Lung (tissue), 12 donors: ENCODE measurements around the gene PPP1R9B. TPM values are rescaled to one million over a fixed set of nuclear protein-coding genes. Genes with fewer than 3 reads are reported as not detected.

ENCODE experiments used
- ATAC-seq: fragments of 200-7000 bp; cut with Tn5 transposase; one replicate; pipeline ENCODE4 v1.9.1; 2020; ENCODE audit warnings: moderate number of reproducible peaks; ENCODE audit not compliant: insufficient read depth, low FRiP score
- DNase-seq, 3 donors: peaks; one replicate each; pipeline ENCODE4 v3.0.0-alpha.2; 2013 to 2017
- H3K27ac ChIP-seq, 2 donors: one replicate each; pipeline ENCODE4 v1.5.1; 2013; ENCODE audit warnings: mild to moderate bottlenecking in 2 of 2, moderate library complexity in 2 of 2, control low read depth in 1 of 2, inconsistent platforms in 1 of 2, low read depth in 1 of 2, low read length in 1 of 2
- H3K27me3 ChIP-seq, 3 donors: one replicate each; pipeline ENCODE4 v1.5.1; 2013; ENCODE audit warnings: low read length in 2 of 3; ENCODE audit not compliant: control insufficient read depth in 3 of 3, insufficient read depth in 3 of 3
- H3K36me3 ChIP-seq, 4 donors: one replicate each; pipeline ENCODE4 v1.5.1; 2013; ENCODE audit warnings: low read length in 4 of 4, mild to moderate bottlenecking in 1 of 4, moderate library complexity in 1 of 4; ENCODE audit not compliant: control insufficient read depth in 4 of 4, insufficient read depth in 4 of 4
- H3K4me1 ChIP-seq, 5 donors: one replicate each; pipeline ENCODE4 v1.5.1; 2013; ENCODE audit warnings: low read length in 5 of 5, mild to moderate bottlenecking in 2 of 5, moderate library complexity in 1 of 5; ENCODE audit not compliant: control insufficient read depth in 5 of 5, insufficient read depth in 5 of 5
- H3K4me3 ChIP-seq: one replicate; pipeline ENCODE4 v1.5.1; 2013; ENCODE audit warnings: mild to moderate bottlenecking, control low read depth, moderate library complexity
- H3K9ac ChIP-seq, 2 donors: one replicate each; pipeline ENCODE4 v1.5.1; 2013; ENCODE audit warnings: low read length in 2 of 2, control low read depth in 1 of 2; ENCODE audit not compliant: insufficient read depth in 1 of 2
- H3K9me3 ChIP-seq, 4 donors: one replicate each; pipeline ENCODE4 v1.5.1; 2013; ENCODE audit warnings: low read length in 3 of 4, mild to moderate bottlenecking in 1 of 4, moderate library complexity in 1 of 4; ENCODE audit not compliant: control insufficient read depth in 4 of 4, insufficient read depth in 3 of 4
- WGBS, 2 donors: extraction: QIAGEN DNeasy Blood & Tissue Kit; methylation state at CpG; one replicate each; pipeline ENCODE4 v1.1.7; 2013; 5-methylcytosine and 5-hydroxymethylcytosine counted together
- polyA plus RNA-seq, 2 donors: library from polyadenylated mRNA; stranded (reverse); fragments of 200-250 nt; gene quantifications; one replicate each; pipeline ENCODE4 v1.2.1, GENCODE V29; 2013
- total RNA-seq, 2 donors: library from RNA; depleted of rRNA in 1 of 2; stranded (reverse); fragments of >200 nt in 1 of 2; gene quantifications; one replicate each; pipeline ENCODE4 v1.2.1, GENCODE V29; 2014 to 2021
- TF ChIP-seq, protein P1 (sequence below): IDR thresholded peaks from 2 replicates; pipeline ENCODE4 v1.5.1; 2012; ENCODE audit warnings: mild to moderate bottlenecking; ENCODE audit errors: control extremely low read depth, extremely low read depth
- donor health status: control.
- donor health status: control.
- donor health status: Bipolar disorder and iron deficiency.
- donor health status: healthy.
- donor health status: DM: yes; HTN: yes; CAD: no.

Gene PPP1R9B
- total and polyA plus RNA-seq, 4 donors = 31.7 to 77.4 (median 49.8) TPM

DNA sequence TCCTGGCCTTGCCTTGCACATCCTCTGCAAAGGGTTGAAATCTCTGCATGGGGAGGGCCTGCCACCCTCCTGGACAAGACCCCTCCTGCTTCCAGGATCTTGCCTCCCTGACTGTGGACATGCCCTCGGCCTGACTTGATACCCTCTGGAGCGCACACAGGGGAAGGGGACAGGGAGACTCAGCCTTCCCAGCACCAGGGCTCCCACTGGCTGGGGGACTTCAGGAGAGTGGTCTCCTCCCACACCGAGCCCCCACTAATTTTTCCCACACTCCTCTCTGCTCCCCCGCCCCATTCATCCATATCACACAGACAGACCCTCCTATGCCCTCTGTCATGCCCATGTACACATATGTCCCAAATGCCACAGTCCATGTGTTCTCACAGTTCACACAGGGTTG is 29.6 kb upstream of the PPP1R9B start:
- 92 to 96% methylated on average over 4 of the region's 4 CpGs for WGBS, 2 donors
- Histone ChIP-seq H3K9ac (no peak overlapping the region), H3K27me3 (no peaks in the 10 kb centered on the region), H3K4me1 (peaks cover 0 to 24% (median 11%) of the 10 kb centered on the region in 5 donors), H3K9me3 (no peaks in the 10 kb centered on the region), H3K4me3 (no peak overlapping the region), H3K36me3 (no peaks in the 10 kb centered on the region), H3K27ac (no peak overlapping the region)
- TF ChIP-seq, protein P1, sequence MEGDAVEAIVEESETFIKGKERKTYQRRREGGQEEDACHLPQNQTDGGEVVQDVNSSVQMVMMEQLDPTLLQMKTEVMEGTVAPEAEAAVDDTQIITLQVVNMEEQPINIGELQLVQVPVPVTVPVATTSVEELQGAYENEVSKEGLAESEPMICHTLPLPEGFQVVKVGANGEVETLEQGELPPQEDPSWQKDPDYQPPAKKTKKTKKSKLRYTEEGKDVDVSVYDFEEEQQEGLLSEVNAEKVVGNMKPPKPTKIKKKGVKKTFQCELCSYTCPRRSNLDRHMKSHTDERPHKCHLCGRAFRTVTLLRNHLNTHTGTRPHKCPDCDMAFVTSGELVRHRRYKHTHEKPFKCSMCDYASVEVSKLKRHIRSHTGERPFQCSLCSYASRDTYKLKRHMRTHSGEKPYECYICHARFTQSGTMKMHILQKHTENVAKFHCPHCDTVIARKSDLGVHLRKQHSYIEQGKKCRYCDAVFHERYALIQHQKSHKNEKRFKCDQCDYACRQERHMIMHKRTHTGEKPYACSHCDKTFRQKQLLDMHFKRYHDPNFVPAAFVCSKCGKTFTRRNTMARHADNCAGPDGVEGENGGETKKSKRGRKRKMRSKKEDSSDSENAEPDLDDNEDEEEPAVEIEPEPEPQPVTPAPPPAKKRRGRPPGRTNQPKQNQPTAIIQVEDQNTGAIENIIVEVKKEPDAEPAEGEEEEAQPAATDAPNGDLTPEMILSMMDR = no peak
- DNase-seq (no peak), ATAC-seq (no peak)

DNA sequence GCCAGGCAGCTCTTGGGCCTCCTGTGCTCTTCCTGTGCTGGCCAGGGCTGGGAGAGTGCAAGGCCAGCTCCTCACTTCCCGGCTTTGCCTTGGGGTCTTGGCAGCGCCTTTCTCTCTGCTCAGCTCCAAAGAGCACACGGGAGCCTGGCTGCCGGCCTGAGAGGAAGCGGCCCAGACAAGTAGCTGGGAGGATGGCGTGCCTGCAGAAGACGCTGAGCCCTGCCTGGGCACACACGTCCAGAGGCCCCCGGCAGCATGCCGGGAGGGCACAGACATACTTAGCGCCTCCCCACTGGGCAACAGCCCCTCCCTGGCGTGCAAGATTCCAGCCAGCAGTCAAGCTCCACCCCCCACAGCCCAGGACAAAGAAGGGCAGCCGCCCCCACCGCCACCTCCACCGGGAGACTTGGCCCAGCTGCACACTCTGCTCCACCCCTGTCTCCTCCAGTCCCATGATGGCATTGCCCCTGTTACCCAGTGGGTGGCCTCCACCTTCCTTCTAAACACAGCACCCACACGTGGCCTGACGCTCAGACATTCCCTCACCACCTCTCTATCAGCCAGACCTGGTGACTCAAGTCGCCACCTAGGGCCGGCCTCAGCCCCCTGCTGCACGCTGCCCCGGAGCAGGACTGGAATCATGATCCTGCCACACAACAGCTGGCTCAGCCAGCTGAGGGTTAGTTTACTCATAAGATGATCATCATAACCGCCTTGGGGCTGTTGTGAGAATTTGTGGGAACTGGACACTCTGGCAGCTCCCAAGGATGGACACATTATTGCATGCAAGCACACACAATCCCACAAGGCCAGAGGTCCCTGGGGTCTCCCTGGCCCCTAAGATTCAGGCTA is 27.7 kb upstream of the PPP1R9B start:
- no peak overlapping the region for H3K4me3 ChIP-seq
- 10 to 20% methylated on average over 21 to 22 of the region's 22 CpGs for WGBS, 2 donors
- H3K9me3 ChIP-seq = no peaks in the 10 kb centered on the region
- TF ChIP-seq, protein P1 = peak; percentile 22
- peak overlapping the region; percentile 74 for H3K27ac ChIP-seq
- ATAC-seq = peak; percentile 72
- peaks cover 0 to 27% (median 10%) of the 10 kb centered on the region in 5 donors for H3K4me1 ChIP-seq
- no peaks in the 10 kb centered on the region for H3K27me3 ChIP-seq
- no peak overlapping the region for H3K9ac ChIP-seq
- peak; percentile 79 to 92 (median 83) for DNase-seq
- H3K36me3 ChIP-seq = no peaks in the 10 kb centered on the region

DNA sequence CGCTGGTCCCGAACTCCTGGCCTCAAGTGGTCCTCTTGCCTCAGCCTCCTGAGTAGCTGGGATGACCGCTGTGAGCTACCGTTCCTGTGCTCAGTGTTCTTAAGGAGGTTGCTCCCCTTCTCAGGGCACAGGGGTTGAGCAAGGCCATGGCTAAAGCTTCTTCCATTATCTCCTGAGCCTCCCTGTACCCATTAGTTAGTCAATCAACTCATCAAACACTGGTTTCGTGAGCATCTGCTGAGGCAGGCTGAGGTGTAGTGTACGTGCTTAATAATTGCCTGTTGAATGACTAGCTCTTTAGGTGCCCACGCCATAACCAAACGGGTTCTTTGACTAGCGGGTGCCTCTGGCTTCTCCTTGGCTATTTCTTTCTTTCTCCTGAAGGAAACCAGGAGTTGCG is 27.0 kb upstream of the PPP1R9B start:
- Histone ChIP-seq H3K9ac (no peak overlapping the region), H3K4me3 (no peak overlapping the region), H3K4me1 (peaks cover 0 to 30% (median 10%) of the 10 kb centered on the region in 5 donors), H3K27ac (peak overlapping the region; percentile 74), H3K9me3 (no peaks in the 10 kb centered on the region), H3K27me3 (no peaks in the 10 kb centered on the region), H3K36me3 (no peaks in the 10 kb centered on the region)
- ATAC-seq (no peak), DNase-seq (no peak)
- WGBS, 2 donors = 85 to 89% methylated on average over 10 of the region's 10 CpGs
- TF ChIP-seq, protein P1 = no peak
